Measurements from ENCODE around the gene DUSP8.
"Not testable (repeated sequence)": the region's sequence is repeated elsewhere in the genome, so short reads cannot be mapped to it uniquely, and the experiment has no call there.

The DUSP8 gene

DNA sequence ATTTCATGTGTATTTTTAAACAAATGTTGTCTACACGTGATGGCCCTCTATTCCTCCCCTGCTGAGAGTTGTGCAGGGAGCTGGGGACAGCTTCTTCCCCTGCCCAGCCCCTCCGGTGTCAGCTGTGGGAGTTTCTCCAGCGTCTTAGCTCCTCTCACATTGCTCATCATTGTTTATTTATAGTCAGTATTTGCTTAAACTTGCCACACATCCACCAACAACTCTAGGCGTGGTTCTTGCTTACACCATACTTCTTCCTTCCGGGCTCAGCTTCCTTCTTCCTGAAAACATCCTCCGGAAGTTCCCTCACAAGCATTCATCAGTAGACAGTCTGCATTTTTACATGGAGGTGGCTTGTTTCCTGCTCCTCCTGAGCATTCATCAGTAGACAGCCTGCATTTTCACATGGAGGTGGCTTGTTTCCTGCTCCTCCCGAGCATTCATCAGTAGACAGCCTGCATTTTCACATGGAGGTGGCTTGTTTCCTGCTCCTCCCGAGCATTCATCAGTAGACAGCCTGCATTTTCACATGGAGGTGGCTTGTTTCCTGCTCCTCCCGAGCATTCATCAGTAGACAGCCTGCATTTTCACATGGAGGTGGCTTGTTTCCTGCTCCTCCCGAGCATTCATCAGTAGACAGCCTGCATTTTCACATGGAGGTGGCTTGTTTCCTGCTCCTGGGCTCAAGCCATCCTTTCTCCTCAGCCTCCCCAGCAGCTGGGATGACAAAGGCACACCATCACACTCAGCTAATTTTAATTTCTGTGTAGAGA is 17.3 kb upstream of the DUSP8 start:
- in situ Hi-C loops (cut with MboI; ENCODE audit: low sequenced_read_pairs): not testable (repeated sequence)

DNA sequence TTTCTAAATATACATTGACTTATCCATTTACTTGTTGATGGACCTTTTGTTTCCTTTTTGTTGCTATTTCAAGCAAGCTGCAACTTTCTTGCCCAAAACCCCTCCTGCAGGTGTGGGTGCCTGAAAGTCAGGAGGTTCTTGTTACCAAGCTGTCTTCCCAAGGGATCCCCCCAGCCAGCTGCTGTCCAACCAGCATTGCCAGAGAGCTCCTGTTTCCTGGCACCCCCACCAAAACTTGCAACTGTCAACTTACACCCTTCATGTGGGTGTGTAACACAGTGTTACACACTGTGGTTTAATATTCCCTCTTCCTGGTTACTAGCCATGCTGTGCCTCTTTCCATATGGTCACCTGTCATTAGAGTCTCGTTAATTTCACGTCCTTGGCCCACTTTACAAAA is 14.6 kb upstream of the DUSP8 start:
- in situ Hi-C loops (cut with MboI; ENCODE audit: low sequenced_read_pairs): no loop called here

DNA sequence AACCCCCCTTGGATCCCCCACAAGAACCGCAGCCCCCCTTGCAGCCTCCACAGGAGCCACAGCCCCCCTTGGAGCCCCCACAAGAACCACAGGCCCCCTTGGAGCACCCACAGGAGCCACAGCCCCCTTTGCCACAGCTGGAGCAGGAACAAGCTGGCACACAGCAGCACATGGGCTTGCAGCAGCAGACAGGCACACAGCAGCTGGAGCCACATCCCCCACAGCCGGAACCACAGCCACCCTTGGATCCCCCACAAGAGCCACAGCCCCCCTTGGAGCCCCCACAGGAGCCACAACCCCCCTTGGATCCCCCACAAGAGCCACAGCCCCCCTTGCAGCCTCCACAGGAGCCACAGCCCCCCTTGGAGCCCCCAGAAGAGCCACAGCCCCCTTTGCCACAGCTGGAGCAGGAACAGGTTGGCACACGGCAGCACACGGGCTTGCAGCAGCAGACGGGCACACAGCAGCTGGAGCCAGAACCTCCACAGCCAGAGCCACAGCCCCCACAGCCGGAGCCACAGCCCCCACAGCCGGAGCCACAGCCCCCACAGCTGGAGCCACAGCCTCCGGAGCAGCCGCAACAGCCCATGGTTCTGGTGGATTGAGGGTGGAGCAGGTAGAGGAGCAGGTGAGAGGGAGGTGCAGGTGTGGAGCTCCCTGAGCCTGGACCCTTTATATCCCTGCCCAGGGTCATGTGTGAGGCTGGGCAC is 12.7 kb upstream of the DUSP8 start, which contains the start of gene KRTAP5-1:
Gene KRTAP5-1, minus strand, starts transcription at position 623 of the 710 bp plus-strand sequence. Its CDS starts 34 bp downstream, at position 589.
- in situ Hi-C loops (cut with MboI; ENCODE audit: low sequenced_read_pairs): not testable (repeated sequence)

DNA sequence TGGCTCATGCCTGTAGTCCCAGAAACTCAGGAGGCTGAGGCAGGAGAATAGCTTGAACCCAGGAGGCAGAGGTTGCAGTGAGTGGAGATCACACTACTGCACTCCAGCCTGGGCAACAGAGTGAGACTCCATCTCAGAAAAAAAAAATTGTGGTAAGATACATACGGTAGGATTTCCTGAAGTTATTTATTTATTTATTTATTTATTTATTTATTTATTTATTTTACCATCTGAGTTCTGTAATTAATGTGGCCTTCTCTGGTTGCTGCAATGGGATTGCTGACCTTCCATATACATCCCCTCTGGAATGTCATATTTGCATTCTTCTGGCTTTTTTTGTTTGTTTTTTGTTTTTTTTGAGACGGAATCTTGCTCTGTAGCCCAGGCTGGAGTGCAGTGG is 10.8 kb upstream of the DUSP8 start:
- in situ Hi-C loops (cut with MboI; ENCODE audit: low sequenced_read_pairs): not testable (repeated sequence)

DNA sequence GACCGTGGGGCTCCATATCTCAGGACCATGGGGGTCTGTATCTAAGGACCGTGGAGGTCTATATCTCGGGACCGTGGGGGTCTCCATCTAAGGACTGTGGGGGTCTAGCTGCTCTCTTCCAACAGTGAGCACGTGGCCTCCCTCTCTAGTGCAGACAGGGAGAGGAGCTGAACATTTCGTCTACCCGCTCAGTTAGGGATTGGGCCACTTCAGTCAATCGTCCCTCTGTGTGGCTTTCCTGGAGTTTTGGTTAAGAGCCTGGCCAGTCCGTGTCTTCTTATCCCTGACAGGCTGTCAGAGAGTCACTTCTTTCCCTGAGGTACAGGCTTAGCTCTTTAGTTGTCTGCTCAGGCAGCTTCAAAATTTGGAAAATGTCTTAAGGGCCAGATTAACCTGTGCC is 9.9 kb upstream of the DUSP8 start:
- in situ Hi-C loops (cut with MboI; ENCODE audit: low sequenced_read_pairs): no loop called here

DNA sequence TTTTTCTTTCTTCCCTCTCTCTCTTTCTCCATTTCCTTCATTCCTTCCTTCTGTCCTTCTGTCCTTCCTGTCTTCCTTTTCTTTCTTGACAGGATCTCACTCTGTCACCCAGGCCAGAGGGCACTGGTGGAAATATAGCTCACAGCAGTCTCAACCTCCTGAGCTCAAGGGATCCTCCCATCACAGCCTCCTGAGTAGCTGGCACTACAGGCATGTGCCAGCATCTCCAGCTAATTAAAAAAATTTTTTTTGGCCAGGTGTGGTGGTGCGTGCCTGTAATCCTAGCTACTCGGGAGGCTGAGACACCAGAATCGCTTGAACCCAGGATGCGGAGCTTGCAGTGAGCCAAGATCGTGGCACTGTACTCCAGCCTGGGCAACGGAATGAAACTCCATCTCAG is 4.8 kb upstream of the DUSP8 start:
- in situ Hi-C loops (cut with MboI; ENCODE audit: low sequenced_read_pairs): no loop called here

DNA sequence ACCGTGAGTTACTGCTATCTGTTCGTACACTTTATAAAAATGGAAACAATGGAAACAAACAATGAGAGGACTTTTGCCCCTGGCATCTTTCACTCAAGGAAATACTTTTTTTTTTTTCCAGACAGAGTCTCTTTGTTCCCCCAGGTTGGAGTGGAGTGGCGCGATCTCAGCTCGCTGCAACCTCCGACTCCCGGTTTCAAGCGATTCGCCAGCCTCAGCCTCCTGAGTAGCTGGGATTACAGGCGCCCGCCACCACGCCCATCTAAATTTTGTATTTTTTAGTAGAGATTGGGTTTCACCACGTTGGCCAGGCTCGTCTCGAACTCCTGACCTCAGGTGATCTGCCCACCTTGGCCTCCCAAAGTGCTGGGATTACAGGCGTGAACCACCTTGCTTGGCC is 3.7 kb upstream of the DUSP8 start:
- in situ Hi-C loops (cut with MboI; ENCODE audit: low sequenced_read_pairs): not testable (repeated sequence)

DNA sequence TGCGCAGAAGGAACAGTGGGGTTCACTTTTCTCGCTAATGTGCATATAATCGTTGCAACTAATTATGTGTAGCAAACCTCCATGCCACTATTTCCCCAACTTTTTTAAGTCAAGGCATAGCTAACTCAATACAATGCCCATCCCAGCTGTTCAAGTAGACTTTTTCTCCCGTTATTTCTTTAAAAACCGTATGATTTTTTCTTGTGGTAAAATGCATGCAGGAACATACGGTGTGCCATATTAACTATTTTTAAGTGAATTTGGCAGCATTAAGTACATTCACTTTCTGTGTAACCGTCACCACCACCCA is 2.8 kb upstream of the DUSP8 start:
- in situ Hi-C loops (cut with MboI; ENCODE audit: low sequenced_read_pairs): no loop called here

DNA sequence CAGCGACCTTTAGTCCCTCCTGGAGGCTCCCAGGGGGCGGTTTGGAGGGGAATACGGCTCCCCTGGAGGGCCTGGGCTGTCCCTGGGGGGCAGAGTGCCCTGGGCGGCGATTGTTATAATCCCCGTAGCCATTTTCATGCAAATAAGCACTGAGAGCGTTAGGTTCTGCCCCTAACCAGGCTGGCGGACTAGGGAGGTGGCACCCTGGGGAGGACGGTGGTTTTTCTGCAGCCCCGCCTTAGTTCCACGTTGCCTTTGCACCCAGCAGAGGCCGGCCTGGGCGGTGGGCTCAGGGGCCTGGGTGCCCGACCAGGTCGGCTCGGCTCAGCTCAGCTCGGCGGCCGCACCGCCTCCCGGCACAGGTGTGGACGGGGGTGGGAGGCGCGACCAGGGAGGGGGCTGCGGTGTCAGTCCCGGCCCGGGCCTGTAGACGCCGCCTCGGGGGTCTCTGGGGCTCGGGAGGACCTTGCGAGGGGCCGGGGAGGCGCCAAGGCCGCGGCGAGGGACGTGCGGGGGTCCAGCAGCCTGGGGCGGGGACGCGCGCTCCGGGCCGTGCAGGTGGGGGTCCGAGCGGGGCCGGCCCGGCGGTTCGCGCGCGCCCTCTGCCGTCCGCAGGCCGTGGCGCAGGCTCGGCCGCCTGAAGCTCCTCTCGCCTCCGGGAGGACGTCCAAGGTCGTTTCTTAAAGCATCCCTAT is 2.3 kb upstream of the DUSP8 start:
- in situ Hi-C loops (cut with MboI; ENCODE audit: low sequenced_read_pairs): no loop called here

DNA sequence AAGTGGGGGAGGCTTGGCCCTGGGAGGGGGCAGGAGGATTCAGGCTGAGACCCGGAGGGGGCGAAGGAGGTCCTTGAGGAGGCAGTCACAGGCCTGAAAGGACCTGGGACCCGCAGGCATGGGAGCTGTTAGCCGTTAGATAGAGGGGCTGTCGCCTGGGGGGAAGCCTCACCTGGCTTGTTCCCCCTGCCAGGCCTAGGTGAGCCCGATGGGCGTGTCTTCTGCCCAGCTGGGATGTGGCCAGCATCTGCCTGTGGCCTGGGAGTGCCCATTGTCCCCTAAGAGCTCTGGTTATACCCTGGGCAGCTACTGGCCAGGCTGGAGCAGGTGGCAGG is 1.8 kb upstream of the DUSP8 start:
- in situ Hi-C loops (cut with MboI; ENCODE audit: low sequenced_read_pairs): no loop called here

DNA sequence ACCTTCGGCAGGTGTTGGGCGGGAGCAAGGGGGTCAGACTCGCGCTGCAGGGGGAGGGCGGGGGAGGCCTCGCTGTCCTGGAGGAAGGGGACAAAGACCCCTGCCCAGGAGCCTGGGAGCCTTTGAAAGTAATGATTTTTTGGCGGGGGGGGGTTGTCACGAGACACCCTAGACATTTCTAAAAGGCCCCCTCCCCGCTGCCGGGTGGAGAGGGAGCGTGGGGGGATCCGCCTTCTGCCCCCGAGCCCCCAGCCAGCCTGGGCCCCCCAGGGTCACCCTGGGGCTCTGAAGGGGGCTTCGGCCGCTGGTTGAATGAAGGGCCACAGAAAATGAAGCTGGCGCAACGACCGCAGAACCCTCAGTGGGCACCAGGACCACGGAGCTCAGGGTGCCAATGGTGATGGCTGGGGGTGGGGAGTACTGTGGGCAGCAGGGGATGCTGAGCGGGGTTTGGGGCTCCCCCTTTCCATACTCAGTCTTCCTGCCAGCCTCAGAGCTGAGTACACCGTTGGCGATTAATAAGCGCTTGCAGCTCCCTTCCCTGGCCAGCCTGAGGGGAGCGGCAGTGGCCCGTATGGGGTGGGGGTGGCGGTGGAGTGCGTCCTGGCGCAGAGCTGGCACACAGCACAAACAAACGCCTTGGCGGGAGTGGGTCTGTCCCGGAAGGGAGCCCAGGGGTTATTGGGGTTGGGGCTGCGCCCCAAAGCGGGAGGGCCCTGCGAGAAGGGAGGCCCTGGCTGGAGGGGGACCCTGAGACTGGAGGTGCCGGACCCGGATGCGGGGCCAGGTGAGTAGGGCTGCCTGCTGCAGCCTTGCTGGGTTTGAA is 1.2 kb upstream of the DUSP8 start:
- in situ Hi-C loops (cut with MboI; ENCODE audit: low sequenced_read_pairs): no loop called here

DNA sequence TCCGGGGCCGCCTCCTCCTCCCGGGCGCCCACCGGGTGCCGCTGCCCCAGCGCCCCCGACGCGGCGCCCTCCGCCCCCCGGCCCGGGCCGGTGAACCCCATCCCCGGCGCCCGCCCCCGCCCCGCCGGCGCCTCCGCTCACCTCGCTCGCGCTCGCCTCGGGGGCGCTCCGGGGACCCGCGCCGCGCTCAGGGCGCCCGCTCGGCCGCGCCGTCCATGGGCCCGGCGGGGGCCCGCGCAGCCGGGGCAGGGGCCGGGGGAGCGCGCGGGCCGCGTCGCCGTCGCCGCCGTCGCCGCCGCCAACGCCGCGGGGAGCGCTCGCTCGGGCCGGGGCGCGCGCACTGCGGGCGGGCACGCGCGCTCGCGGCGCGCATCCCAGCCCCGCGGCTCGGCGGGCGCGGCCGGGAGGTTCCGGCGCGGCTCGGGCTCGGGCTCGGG is 293 bp downstream of the DUSP8 start:
- in situ Hi-C loops (cut with MboI; ENCODE audit: low sequenced_read_pairs): no loop called here

DNA sequence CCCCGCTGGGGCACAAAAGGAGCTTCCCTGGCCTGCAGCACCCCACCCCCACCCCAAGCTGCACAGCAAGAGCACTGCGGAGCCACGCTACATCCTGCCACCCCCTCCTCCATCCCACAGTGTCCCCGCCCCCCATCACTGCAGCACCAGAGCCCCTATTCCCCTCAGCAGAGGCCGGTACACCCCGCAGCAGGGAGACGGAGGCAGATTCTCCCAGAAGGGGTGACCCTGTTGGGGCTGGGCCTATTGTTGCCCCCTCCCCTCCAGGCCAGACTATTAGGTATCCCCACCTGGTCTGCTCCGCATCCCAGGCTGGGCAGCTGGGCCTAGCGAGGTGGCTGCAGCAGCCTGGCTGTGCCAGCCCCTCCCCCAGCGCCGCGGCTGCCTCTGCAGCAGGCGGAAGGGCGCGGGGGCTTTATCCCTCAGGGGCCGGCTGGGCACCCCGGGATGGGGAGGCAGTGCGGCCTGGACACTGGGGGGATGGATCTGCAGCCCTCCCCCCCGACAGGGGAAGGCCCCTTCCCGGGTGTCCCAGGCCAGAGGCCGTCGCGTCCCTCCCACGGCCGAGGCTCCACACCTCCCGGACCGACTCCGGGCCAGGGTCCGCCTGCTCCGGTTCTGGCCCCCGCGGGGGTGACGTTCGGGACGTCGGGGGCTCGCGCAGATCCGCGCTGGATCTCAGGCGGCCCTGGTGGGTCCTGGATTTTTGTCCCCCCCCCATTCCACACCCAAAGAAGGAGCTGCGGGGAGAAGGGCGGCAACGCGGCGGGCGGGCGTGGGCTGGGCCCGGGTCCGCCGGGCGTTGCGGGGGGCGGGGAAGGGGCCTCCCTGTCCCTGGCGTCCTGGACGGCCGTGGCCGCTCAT is 943 bp downstream of the DUSP8 start:
- in situ Hi-C loops (cut with MboI; ENCODE audit: low sequenced_read_pairs): no loop called here

DNA sequence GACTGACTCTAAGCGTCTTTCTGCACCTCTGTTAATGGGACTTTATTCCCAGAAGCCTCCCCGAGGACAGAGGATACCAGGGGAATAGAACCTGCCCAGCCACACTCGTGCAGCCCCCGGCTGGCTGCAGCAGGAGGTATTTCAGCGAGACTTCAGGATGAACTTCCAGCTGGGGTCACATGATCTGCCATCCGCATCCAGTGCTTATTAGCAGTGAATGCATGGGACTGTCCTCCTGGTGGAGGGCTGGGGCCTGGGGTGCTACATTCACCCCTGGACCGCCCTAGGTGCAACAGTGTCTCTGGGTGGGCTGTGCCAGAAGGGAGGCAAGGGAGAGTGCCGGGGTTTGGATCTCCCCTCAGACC is 1.6 kb downstream of the DUSP8 start:
- in situ Hi-C loops (cut with MboI; ENCODE audit: low sequenced_read_pairs): no loop called here

DNA sequence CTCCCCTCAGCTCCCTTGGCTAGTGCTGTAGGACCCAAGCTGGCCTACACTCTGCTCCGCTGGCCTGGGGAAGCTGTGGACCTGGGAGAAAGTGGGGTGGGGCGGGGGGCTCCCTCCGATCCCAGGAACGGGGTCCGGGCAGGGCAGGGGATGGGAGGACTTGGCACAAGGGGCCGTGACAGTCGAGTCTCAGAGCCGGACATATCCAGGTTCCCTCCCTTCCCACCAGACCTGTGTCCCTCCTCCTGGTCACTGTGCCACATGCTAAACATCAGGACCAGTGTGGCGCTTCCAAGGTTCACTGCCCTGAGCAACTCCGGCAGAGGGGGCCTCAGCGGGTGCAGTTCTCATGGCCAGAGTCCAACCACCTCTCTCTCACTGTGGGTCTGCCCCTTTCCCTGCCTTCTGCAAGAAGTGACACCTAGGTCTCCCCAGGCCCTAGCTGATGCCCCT is 2.0 kb downstream of the DUSP8 start:
- in situ Hi-C loops (cut with MboI; ENCODE audit: low sequenced_read_pairs): no loop called here

DNA sequence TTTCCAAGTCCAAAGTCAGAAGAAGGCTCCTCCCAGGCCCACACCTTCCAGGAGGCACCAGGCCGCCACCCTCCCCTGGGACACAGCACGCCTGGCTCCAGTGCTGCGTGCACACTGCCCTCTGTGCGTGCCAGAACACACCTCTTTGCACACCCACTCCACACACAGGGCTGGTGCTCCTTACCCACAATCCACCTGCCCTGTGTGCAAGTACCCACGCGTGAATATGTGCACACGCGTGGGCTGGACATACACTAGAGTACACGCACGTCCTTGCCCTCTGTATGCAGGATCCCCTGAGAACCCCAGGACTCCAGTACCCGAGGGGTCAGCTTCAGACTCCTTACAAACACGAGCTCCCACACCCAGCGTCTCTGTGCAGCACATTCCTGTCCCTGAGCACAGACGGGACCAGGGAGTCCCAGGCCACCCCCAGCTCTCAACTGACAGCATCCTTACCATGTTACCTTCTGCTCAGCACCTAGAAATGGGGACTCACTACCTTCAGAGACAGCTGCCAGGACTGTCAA is 2.8 kb downstream of the DUSP8 start:
- in situ Hi-C loops (cut with MboI; ENCODE audit: low sequenced_read_pairs): no loop called here

DNA sequence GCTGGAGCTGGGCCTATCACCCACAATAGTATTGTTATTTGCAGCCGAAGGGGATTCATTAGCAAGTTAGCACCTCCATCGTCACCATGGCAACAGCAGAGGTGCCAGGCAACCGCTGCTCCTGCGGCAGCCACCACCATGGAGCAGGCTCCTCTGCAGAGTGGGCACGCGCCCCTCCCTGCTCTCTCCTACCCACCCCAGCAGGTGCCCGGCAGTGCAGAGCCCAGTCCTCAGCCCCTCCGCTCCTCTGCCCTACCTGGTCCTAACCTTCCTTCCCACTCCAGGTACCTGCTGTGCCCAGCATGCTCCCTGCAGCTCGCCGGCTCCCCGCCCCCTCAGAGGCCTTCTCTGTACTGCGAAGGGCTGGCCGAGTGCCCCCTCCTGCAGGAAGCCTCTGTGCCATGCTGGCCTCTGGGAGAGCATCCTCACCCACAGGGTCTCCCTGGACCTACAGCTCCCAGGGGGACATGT is 3.6 kb downstream of the DUSP8 start:
- in situ Hi-C loops (cut with MboI; ENCODE audit: low sequenced_read_pairs): no loop called here

DNA sequence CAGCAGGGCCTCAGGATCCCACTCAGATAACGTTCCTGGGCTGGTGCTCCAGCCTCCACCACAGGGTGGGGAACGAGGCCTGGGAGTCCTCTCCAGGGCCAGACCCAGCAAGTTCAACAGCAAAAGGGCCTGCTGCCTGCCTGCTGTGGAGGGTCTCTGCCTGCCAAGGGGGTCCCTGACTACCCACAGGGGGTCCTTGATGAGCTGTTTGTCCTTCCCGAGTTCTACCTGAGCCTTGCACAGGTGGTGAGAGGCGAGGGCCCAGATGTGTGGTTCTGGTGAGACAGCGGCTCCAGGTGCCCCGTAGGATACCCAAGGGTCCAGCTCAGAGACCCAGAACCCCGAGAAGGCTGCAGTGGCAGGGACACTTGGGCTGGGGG is 4.4 kb downstream of the DUSP8 start:
- in situ Hi-C loops (cut with MboI; ENCODE audit: low sequenced_read_pairs): no loop called here

DNA sequence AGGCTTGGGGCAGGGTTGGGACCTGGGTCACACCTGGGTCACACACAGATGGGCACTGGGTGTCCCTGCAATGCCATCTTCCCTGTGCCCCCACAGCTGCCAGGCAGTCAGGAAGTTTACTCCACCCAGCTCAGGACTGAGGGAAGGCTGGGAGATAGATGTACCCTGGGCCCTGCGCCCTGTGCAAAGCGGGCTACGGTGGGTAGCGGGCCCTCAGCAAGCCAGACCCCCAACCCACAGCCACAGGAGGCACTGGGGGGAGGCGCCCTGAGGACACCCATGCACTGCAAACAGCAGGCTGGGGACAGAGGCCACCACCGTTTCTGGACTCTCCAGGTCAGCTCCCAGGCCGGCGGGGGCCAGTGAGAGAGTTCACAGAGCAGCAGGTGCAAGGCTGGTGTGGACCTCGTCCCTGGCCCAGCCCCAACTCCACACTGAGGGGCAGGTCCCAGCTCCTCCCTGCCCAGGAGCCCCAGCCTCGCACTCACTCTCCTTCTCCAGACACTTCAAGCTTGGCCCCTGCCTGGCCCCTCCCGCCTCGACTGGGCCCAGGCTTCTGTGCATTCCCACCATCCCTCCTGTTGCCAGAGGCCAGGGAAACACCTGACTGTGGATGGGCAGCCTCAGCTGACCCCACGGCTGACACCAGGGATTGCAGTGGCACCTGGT is 4.9 kb downstream of the DUSP8 start:
- in situ Hi-C loops (cut with MboI; ENCODE audit: low sequenced_read_pairs): no loop called here

All from HL-60/S4 treated with retinoic acid at 250 ng/mL for 4 days and 3 days (cell line).